ENCODE results near the gene FSTL1.

Gene FSTL1

GRCh38 chr3:120450600-120451271, at the start of gene FSTL1:
Gene FSTL1 (minus strand): TSS chr3:120450992. CDS start chr3:120450746, 246 bp downstream.
- peak within 1 kb of the TSS; percentile 80 for H3K4me3 ChIP-seq (ENCODE audit: low read depth, low read length)

- no peak overlapping the region for H3K4me3 ChIP-seq (ENCODE audit: low read depth, low read length)
These were observed 48.0 kb upstream of the FSTL1 start for GRCh38 chr3:120498556-120499346.

GRCh38 chr3:120497818-120498217, 47.0 kb upstream of the FSTL1 start:
- no peak overlapping the region for H3K4me3 ChIP-seq (ENCODE audit: low read depth, low read length)

GRCh38 chr3:120497336-120497735, 46.5 kb upstream of the FSTL1 start:
- H3K4me3 ChIP-seq (ENCODE audit: low read depth, low read length): no peak overlapping the region

DNA sequence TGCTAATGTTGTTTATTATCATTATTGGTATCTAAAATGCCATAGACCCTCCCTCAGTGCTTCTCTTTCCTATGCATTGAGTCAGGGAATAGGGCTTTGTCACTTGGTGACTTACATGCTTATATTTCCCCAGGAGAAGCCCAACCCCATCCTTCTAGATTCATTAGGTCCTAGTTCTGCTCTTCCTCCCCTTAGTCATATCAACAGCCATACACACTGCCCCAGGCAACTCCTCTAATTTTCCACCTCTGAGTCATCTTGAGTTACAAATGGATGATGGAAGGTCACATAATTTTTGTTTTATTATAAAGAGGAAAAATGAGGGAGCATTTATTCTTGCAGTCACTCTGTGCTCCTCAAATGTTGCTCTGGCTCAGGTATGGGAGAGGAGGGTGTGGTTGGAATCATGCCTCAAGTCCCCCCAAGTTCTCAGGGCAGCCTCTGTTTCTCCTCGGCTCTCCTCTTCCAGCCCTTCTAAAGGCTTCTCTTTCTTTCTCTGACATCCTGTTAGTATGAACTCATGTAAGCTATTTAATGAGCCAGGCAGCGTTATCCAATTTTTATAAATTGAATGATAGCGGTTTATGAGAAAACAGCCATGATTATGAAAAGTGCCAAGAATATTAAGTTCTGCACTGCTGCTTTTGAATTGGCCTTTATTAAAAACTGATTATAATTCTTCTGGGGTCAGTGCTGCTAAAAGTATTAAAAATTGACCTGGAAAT, 45.6 kb upstream of the FSTL1 start:
- H3K4me3 ChIP-seq (ENCODE audit: low read depth, low read length): no peak overlapping the region

DNA sequence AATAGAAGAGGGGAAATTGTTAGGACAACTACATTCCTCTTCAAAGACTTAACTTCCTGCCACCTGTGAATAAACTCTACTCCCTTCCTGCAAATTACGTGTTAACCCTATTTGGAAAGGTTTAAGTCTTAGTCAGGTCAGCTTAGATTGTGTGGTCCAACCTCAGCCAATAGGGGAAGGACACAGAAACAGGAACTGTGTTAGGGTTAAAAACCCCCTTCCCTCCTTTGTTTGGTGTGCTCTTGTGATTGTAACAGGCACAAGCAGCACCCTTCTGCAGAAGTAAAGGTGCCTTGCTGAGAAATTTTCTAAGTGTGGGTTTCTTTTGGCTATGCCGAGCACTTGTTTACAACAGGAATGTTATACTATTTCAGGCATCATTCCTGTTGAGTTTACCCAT, 45.0 kb upstream of the FSTL1 start:
- no peak overlapping the region for H3K4me3 ChIP-seq (ENCODE audit: low read depth, low read length)

- no peak overlapping the region for H3K4me3 ChIP-seq (ENCODE audit: low read depth, low read length)
These were observed 41.3 kb upstream of the FSTL1 start for GRCh38 chr3:120492103-120492502.

DNA sequence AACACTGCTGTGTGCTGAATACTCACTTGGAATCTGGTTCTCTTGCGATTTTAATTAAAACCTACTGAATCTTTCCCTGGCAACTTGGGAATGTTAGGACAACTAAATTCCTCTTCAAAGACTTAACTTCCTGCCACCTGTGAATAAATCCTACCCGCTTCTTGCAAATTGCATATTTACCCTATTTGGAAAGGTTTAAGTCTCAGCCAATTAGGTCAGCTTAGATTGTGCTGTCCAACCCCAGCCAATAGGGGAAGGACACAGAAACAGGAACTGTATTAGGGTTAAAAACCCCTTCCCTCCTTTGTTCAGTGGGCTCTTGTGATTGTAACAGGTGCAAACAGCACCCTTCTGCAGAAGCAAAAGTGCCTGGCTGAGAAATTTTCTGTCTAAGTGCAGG, 38.6 kb upstream of the FSTL1 start:
- H3K4me3 ChIP-seq (ENCODE audit: low read depth, low read length): no peak overlapping the region

DNA sequence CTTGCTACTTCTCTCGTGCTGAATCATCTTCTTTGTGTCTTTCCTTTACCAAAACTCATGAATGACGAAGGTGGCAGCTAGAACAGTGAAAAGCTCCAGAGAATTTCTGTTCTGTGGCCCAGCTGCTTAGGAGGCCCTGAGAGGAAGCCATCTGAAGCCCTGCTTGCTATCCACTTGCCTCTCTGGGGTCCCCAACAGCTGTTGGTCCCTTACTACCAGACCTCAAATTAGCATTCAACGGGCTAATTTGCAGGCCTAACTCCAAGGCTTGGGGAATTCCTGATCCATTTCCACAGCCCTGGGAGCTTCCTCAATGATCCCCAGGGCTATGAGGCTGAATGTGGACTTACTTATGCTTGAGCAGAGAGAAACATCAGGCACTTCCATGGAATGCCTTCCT, 37.5 kb upstream of the FSTL1 start:
- no peak overlapping the region for H3K4me3 ChIP-seq (ENCODE audit: low read depth, low read length)

DNA sequence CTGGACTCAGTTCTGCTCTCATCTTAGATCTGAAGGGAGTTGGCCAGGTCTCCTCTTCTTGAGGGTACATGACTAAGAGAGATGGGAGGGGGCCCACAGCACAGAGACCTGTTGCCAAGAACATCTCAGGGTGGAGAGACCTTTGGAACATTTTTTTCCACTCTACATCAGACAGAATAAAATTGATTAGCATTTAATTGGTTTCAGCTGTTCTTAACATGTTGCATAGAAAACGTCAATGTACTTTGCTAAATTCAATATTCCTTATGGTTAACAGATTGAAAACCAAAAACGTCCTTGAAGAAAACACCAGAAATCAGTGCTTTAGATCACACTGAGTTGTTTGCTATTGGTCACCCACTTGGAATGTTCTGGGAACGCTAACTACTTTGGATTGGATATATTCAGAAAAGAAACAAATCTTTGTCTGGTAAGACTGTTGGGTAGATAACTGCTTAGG, 36.4 kb upstream of the FSTL1 start:
- no peak overlapping the region for H3K4me3 ChIP-seq (ENCODE audit: low read depth, low read length)

DNA sequence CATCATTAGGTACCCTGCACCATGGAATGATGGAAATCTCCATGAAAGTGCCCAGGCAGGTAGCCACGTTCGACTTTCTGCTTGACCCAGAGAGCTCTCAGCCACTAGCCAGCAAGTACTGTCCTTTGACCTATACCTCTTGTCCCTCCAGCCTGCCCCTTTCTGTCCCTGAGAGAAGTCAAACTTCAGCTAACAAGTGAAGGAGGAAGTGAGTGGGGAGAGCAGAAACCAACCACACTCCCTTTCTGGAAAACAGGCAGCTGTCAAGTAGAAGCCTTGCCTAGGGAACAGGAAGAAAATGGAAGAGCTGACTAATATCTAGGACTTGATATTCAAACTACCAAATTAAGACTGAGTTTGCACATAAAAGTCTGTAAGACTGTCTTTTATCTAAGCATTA, 30.3 kb upstream of the FSTL1 start:
- H3K4me3 ChIP-seq (ENCODE audit: low read depth, low read length): no peak overlapping the region

GRCh38 chr3:120477781-120478180, 27.0 kb upstream of the FSTL1 start:
- no peak overlapping the region for H3K4me3 ChIP-seq (ENCODE audit: low read depth, low read length)

DNA sequence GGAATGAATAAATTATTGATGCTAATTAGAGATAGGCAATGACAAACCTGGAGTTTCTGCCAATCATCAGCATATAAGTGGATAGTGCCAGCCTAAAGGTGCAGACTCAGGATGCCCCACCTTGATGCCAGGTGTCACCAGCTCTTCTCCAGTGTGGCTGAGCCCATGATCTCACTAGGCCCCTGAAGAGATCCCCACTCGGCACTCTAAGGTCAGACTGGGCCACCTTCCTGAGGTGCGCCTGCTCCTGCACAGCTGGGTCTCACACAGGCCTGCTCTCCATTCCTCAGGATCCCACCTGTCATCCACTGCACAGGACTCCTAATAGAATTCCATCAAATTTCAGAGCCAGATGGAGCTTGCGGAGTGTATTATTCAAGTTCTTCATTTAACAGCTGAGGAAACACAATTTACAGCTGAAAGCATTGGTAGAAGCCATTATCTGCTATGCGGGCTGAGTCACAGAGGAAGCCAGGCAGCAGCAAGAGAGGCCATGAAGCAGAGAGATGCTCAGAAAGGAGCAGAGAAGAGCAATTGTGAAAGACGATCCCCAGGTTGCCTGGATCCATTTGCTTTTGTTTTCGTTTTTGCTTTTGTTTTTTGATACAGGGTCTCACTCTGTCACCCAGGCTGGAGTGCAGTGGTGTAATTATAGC, 25.1 kb upstream of the FSTL1 start:
- no peak overlapping the region for H3K4me3 ChIP-seq (ENCODE audit: low read depth, low read length)

DNA sequence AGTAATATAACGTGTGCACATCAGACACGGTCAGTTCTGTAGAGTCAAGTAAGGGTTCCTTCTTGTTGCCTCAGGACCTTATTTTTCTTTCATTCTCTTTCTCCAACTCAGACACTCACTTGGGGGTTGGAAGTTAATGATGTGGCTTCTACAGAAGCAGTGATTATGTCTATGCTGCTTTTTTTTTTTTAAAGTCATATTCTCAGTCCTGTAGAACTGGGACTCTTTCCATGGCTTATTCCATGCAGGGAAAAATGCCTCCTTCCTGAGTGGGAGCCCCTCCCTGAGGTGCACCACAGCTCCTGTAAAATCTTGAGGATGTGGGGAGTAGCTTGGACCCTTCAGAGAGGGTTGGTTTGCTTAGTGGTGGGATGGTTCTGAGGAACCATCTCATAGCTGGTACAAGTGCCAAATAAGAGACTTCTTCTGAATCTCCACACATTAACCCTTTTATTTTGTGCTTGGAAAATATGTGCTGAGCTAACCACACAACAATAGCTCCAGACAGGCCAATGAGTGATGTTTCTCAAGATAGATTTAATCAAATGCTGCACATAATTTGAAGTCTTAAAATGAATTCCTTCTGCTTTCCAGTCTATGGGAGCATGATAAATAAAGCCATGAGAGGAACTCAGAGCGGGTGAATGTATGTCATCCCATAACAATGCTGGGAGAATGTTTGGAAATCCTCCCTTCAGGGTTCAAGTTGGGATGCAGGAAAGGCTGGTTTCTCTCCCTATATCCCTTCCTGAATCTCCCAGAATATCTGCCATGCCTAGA, 23.3 kb upstream of the FSTL1 start:
- no peak overlapping the region for H3K4me3 ChIP-seq (ENCODE audit: low read depth, low read length)

- no peak overlapping the region for H3K4me3 ChIP-seq (ENCODE audit: low read depth, low read length)
These were observed 22.6 kb upstream of the FSTL1 start for GRCh38 chr3:120473389-120473788.

- H3K4me3 ChIP-seq (ENCODE audit: low read depth, low read length): no peak overlapping the region
These were observed 21.5 kb upstream of the FSTL1 start for GRCh38 chr3:120472121-120472844.

GRCh38 chr3:120471643-120472042, 20.9 kb upstream of the FSTL1 start:
- no peak overlapping the region for H3K4me3 ChIP-seq (ENCODE audit: low read depth, low read length)

GRCh38 chr3:120470870-120471269, 20.1 kb upstream of the FSTL1 start:
- H3K4me3 ChIP-seq (ENCODE audit: low read depth, low read length): no peak overlapping the region

GRCh38 chr3:120469882-120470301, 19.1 kb upstream of the FSTL1 start:
- H3K4me3 ChIP-seq (ENCODE audit: low read depth, low read length): no peak overlapping the region

GRCh38 chr3:120469440-120469839, 18.6 kb upstream of the FSTL1 start:
- no peak overlapping the region for H3K4me3 ChIP-seq (ENCODE audit: low read depth, low read length)

Measured in iPS-11a (cell line).